ENCODE measurements around the gene SLC25A3. TPM values are rescaled to one million over a fixed set of nuclear protein-coding genes. Genes with fewer than 3 reads are reported as not detected.
"Not testable (repeated sequence)": the region's sequence is repeated elsewhere in the genome, so short reads cannot be mapped to it uniquely, and the experiment has no call there.

Gene SLC25A3
- total RNA-seq, 1 donor from 2014 or later = 508 TPM

GRCh38 chr12:98559666-98560065, 33.8 kb upstream of the SLC25A3 start:
- ATAC-seq (ENCODE audit: low read depth) = no peak
- H3K27me3 Mint-ChIP-seq = no peaks in the 10 kb centered on the region
- no peak for DNase-seq
- no peaks in the 10 kb centered on the region for H3K9me3 Mint-ChIP-seq
- ChIA-PET CTCF (no interaction called here), POLR2A (no interaction called here)
- H3K4me1 Mint-ChIP-seq = no peaks in the 10 kb centered on the region
- intact Hi-C loops (cut with micrococcal nuclease) = no loop called here
- no peak overlapping the region for H3K4me3 Mint-ChIP-seq
- no peaks in the 10 kb centered on the region for H3K36me3 Mint-ChIP-seq (ENCODE audit: low read depth)
- no peak for TF ChIP-seq CTCF (IDR thresholded peaks at IDR 0.05)
- H3K27ac Mint-ChIP-seq = no peak overlapping the region

- H3K4me3 Mint-ChIP-seq = no peak overlapping the region
- intact Hi-C loops (cut with micrococcal nuclease) = no loop called here
- CTCF ChIA-PET = no interaction called here
- no peak for DNase-seq
- no peaks in the 10 kb centered on the region for H3K9me3 Mint-ChIP-seq
- ATAC-seq (ENCODE audit: low read depth) = no peak
- H3K27ac Mint-ChIP-seq = no peak overlapping the region
- POLR2A ChIA-PET = no interaction called here
- H3K4me1 Mint-ChIP-seq = peaks cover 3% of the 10 kb centered on the region
- TF ChIP-seq CTCF (IDR thresholded peaks at IDR 0.05) = no peak
- no peaks in the 10 kb centered on the region for H3K36me3 Mint-ChIP-seq (ENCODE audit: low read depth)
- no peaks in the 10 kb centered on the region for H3K27me3 Mint-ChIP-seq
Observed at GRCh38 chr12:98561846-98562245, 31.6 kb upstream of the SLC25A3 start.

- intact Hi-C loops (cut with micrococcal nuclease) = no loop called here
- ATAC-seq (ENCODE audit: low read depth) (no peak), DNase-seq (no peak)
- Mint-ChIP-seq H3K36me3 (ENCODE audit: low read depth) (no peaks in the 10 kb centered on the region), H3K9me3 (peaks cover 2% of the 10 kb centered on the region), H3K4me1 (no peaks in the 10 kb centered on the region), H3K27me3 (no peaks in the 10 kb centered on the region), H3K4me3 (no peak overlapping the region), H3K27ac (no peak overlapping the region)
- POLR2A ChIA-PET = no interaction called here
- TF ChIP-seq CTCF (IDR thresholded peaks at IDR 0.05) = no peak
- CTCF ChIA-PET = interaction anchor here (0.8 kb wide), 1 partner anchor 24 kb away, joined by 4 read pairs; no protein-coding TSS in a partner anchor
Observed at GRCh38 chr12:98572010-98572409, 21.5 kb upstream of the SLC25A3 start.

- TF ChIP-seq CTCF (IDR thresholded peaks at IDR 0.05) = no peak
- no peaks in the 10 kb centered on the region for H3K4me1 Mint-ChIP-seq
- intact Hi-C loops (cut with micrococcal nuclease) = no loop called here
- peaks cover 1% of the 10 kb centered on the region for H3K27me3 Mint-ChIP-seq
- CTCF ChIA-PET = interaction anchor here (1.4 kb wide), 1 partner anchor 7 kb away, joined by 4 read pairs; no protein-coding TSS in a partner anchor
- no peak overlapping the region for H3K27ac Mint-ChIP-seq
- POLR2A ChIA-PET = no interaction called here
- peaks cover 2% of the 10 kb centered on the region for H3K9me3 Mint-ChIP-seq
- ATAC-seq (ENCODE audit: low read depth) (no peak), DNase-seq (no peak)
- H3K4me3 Mint-ChIP-seq = no peak overlapping the region
- H3K36me3 Mint-ChIP-seq (ENCODE audit: low read depth) = no peaks in the 10 kb centered on the region
Observed at GRCh38 chr12:98574110-98574509, 19.4 kb upstream of the SLC25A3 start.

- no peak for DNase-seq
- Mint-ChIP-seq H3K4me1 (no peaks in the 10 kb centered on the region), H3K36me3 (ENCODE audit: low read depth) (no peaks in the 10 kb centered on the region), H3K4me3 (no peak overlapping the region), H3K9me3 (peaks cover 2% of the 10 kb centered on the region), H3K27me3 (peaks cover 1% of the 10 kb centered on the region), H3K27ac (no peak overlapping the region)
- no peak for TF ChIP-seq CTCF (IDR thresholded peaks at IDR 0.05)
- ChIA-PET CTCF (interaction anchor here (0.7 to 1.4 kb wide), 2 partner anchors 8 to 31 kb away, joined by 3 to 4 read pairs; no protein-coding TSS in a partner anchor), POLR2A (no interaction called here)
- intact Hi-C loops (cut with micrococcal nuclease) = no loop called here
- no peak for ATAC-seq (ENCODE audit: low read depth)
Observed at GRCh38 chr12:98575013-98575412, 18.5 kb upstream of the SLC25A3 start.

- H3K27me3 Mint-ChIP-seq; CTCF ChIA-PET; POLR2A ChIA-PET; intact Hi-C loops (cut with micrococcal nuclease); H3K27ac Mint-ChIP-seq; H3K4me3 Mint-ChIP-seq; ATAC-seq (ENCODE audit: low read depth); DNase-seq; H3K4me1 Mint-ChIP-seq; H3K9me3 Mint-ChIP-seq; H3K36me3 Mint-ChIP-seq (ENCODE audit: low read depth): not testable (repeated sequence)
Observed at GRCh38 chr12:98576795-98577194, 16.7 kb upstream of the SLC25A3 start.

Data from activated B cell treated with CpG ODN at 0.5 μM for 24 hours (primary cell).